Transverse colon (tissue), 4 donors: ENCODE results near the gene GOLGA8N. TPM values are rescaled to one million over a fixed set of nuclear protein-coding genes. Genes with fewer than 3 reads are reported as not detected.
"Not testable (repeated sequence)": the region's sequence is repeated elsewhere in the genome, so short reads cannot be mapped to it uniquely, and the experiment has no call there.

Experiments
- DNase-seq: peaks from one replicate; pipeline ENCODE4 v3.0.0-alpha.2; 2019
- H3K27ac ChIP-seq, 4 donors: fragments of 200-600 bp; sonication (generic); 2 replicates each; pipeline ENCODE4 v1.5.1; 2016 to 2018; ENCODE audit warnings: inconsistent platforms in 4 of 4
- H3K27me3 ChIP-seq: fragments of 200-600 bp; sonication (generic); 2 replicates; pipeline ENCODE4 v1.5.1; 2017; ENCODE audit warnings: inconsistent platforms
- H3K36me3 ChIP-seq, 4 donors: fragments of 200-600 bp; sonication (generic); 2 replicates each; pipeline ENCODE4 v1.5.1; 2017 to 2019; ENCODE audit warnings: inconsistent platforms in 4 of 4
- H3K4me1 ChIP-seq, 4 donors: fragments of 200-600 bp; sonication (generic); 2 replicates each; pipeline ENCODE4 v1.5.1; 2017 to 2020; ENCODE audit warnings: inconsistent platforms in 4 of 4
- H3K4me3 ChIP-seq, 4 donors: fragments of 200-600 bp; sonication (generic); 1 replicate in 1 of 4; 2 replicates in 3 of 4; pipeline versions ENCODE4 v1.5.1 to v1.6.1; 2017 to 2019; ENCODE audit warnings: inconsistent platforms in 4 of 4
- H3K9me3 ChIP-seq, 2 donors: fragments of 200-600 bp; sonication (generic); 2 replicates each; pipeline ENCODE4 v1.5.1; 2017 to 2019; ENCODE audit warnings: inconsistent platforms in 2 of 2
- EP300 ChIP-seq: sonication (generic); formaldehyde crosslinking; IDR thresholded peaks from one replicate; pipeline ENCODE4 v1.6.1; 2017; ENCODE audit warnings: antibody characterized with exemption, low read depth
- POLR2A ChIP-seq: fragments of 450-650 bp; IDR thresholded peaks from one replicate; pipeline ENCODE4 v1.6.1; 2016; ENCODE audit warnings: antibody characterized with exemption, mild to moderate bottlenecking, moderate library complexity
- POLR2AphosphoS5 ChIP-seq, 3 donors: sonication (generic); formaldehyde crosslinking; IDR thresholded peaks; one replicate each; pipeline ENCODE4 v1.6.1; 2016; ENCODE audit warnings: antibody characterized with exemption in 3 of 3
- WGBS, 2 donors: methylation state at CpG; one replicate each; pipeline ENCODE4 v1.1.5; 2018; ENCODE audit warnings: low coverage in 1 of 2; 5-methylcytosine and 5-hydroxymethylcytosine counted together
- in situ Hi-C, 4 donors: fragments of 200-750 bp; cut with MboI; loops; one replicate each; pipeline versions ENCODE4 v1.15.0 to v1.15.1; 2017; ENCODE audit warnings: low sequenced_read_pairs in 3 of 4, low pct_ligation_motif_present in 1 of 4, low pct_unique_long_range_greater_than_20kb in 1 of 4
- intact Hi-C: fragments of 100-400 bp; cut with DNase I; formaldehyde crosslinking; loops from one replicate; pipeline ENCODE4 v1.15.1; 2023; ENCODE audit warnings: low total_unique reads
- total RNA-seq, 4 donors: library from RNA; depleted of rRNA; stranded (reverse); fragments of >200 nt; gene quantifications; one replicate each; pipeline ENCODE4 v1.1.0, GENCODE V29; 2016
- TF ChIP-seq, protein P1 (sequence below), 5 experiments: fragments of 200-600 bp in 3 of 5; fragments of 450-650 bp in 2 of 5; sonication (generic) in 3 of 5; IDR thresholded peaks; 1 replicate in 2 of 5; 2 replicates in 3 of 5; pipeline ENCODE4 v1.5.1; 2016 to 2017; ENCODE audit warnings: antibody characterized with exemption in 5 of 5, inconsistent platforms in 3 of 5, mild to moderate bottlenecking in 2 of 5, moderate library complexity in 1 of 5

Gene GOLGA8N
- total RNA-seq, 4 donors from 2014 or later: 6.7 to 18.7 (median 9.0) TPM

DNA sequence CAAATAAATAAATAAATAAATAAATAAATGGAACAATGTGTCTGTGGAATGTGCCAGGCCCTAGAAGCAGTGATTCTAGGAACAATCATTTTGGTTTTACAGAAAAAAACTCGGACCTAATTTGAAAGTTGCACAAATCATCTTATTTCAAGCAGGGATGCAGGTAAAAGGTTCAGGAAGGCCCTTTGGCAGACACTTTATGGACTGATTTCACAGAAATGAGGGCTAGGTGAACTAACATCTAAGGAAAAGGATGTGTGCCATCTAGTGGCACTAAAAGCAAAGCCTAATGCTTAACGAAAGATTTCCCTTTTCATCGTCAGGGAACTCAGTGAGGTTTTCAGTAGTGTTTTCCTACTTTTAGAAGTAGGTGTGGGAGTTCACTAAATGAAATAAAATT lies 17.5 kb downstream of the GOLGA8N start:
- H3K4me3 ChIP-seq, in situ Hi-C loops, H3K27ac ChIP-seq, DNase-seq, intact Hi-C loops, H3K4me1 ChIP-seq, H3K36me3 ChIP-seq, H3K9me3 ChIP-seq, H3K27me3 ChIP-seq: not testable (repeated sequence)
- WGBS, 2 donors: 0% methylated on average over 1 of the region's 3 CpGs; no CpG with 5 or more reads in 1 of the 2 donors
- TF ChIP-seq, protein P1, sequence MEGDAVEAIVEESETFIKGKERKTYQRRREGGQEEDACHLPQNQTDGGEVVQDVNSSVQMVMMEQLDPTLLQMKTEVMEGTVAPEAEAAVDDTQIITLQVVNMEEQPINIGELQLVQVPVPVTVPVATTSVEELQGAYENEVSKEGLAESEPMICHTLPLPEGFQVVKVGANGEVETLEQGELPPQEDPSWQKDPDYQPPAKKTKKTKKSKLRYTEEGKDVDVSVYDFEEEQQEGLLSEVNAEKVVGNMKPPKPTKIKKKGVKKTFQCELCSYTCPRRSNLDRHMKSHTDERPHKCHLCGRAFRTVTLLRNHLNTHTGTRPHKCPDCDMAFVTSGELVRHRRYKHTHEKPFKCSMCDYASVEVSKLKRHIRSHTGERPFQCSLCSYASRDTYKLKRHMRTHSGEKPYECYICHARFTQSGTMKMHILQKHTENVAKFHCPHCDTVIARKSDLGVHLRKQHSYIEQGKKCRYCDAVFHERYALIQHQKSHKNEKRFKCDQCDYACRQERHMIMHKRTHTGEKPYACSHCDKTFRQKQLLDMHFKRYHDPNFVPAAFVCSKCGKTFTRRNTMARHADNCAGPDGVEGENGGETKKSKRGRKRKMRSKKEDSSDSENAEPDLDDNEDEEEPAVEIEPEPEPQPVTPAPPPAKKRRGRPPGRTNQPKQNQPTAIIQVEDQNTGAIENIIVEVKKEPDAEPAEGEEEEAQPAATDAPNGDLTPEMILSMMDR (IDR thresholded peaks at IDR 0.05): peak in 3 of 5 experiments; percentile 24 to 31 (median 27)

DNA sequence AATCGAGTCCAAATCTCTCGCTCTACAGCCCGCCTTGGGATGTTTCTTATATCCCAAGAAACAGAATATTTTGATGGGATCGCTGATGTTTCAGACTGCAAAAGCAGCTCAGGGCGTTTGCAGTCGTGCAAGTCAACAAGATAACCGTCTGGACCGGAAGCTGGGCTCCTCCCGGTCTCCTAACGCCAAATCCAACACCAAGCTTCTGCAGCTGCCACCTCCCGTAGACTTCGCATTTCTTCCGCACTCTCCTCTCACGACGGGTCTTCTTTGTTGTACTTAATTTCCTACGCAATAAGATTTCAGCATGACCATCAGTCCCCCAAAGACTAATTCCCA lies 21.4 kb downstream of the GOLGA8N start:
- in situ Hi-C loops, intact Hi-C loops, H3K9me3 ChIP-seq, H3K27me3 ChIP-seq, H3K36me3 ChIP-seq, H3K4me1 ChIP-seq: not testable (repeated sequence)
- H3K4me3 ChIP-seq: peak overlapping the region in 3 of 4 donors; percentile 40 to 84 (median 55)
- 4% methylated on average over 11 of the region's 16 CpGs; no CpG with 5 or more reads in 1 of the 2 donors for WGBS, 2 donors
- peak; percentile 65 for DNase-seq
- peak overlapping the region; percentile 77 to 85 (median 81) for H3K27ac ChIP-seq

DNA sequence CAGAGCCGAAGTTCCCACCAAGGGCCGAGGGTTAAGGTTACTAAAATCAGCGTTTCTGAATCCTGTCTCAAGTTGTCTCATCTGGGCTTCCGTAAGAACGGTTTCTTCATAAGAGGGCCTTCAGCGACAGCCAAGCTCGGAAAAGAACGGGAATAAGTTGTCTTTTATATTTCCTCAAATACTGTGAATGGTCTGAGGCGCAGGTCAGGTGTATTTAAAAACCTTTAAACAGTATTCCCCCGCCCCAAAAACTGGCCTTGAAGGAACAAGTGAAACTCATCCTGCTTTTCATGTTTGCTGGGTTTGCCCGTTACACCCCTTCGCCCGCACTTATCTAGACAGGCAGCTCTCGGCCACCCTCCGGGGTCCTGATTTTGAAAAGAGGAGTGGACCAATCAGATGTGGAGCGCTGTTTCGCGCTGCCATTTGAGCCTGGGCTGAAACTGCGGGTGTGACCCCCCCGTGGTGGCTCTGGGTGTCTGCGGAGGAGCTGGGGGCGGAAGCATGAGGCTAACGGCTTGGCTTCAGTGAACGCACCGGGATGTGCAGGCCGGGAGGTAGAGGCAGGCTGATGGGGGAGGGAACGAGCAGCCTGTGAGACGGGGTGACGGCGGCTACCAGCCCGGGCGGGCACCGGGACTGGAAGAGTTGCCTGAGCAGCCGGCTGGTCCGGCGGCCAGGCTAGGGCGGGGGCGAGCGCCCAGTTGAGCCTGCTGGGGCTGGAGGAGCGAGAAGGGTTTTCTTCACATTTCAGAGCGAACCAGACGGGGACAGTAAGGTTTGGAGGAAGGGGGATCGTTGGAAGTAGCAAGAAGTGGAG lies 22.0 kb downstream of the GOLGA8N start, which contains the start of gene ARHGAP11A:
ARHGAP11A (plus strand) TSS at position 454 of the 820 bp plus-strand sequence. CDS start 708 bp downstream, outside the sequence.
- in situ Hi-C loops, H3K27me3 ChIP-seq, H3K9me3 ChIP-seq, H3K36me3 ChIP-seq, H3K4me1 ChIP-seq, intact Hi-C loops: not testable (repeated sequence)
- Histone ChIP-seq H3K4me3 (peak within 1 kb of the TSS; percentile 40 to 84 (median 52)), H3K27ac (peak within 1 kb of the TSS; percentile 77 to 85 (median 81))
- peak; percentile 85 for DNase-seq
- peak in 2 of 3 donors; percentile 21 to 30 for TF ChIP-seq POLR2AphosphoS5 (IDR thresholded peaks at IDR 0.05)
- peak; percentile 20 for TF ChIP-seq POLR2A
- 0% methylated on average over 3 to 19 of the region's 43 CpGs for WGBS, 2 donors

DNA sequence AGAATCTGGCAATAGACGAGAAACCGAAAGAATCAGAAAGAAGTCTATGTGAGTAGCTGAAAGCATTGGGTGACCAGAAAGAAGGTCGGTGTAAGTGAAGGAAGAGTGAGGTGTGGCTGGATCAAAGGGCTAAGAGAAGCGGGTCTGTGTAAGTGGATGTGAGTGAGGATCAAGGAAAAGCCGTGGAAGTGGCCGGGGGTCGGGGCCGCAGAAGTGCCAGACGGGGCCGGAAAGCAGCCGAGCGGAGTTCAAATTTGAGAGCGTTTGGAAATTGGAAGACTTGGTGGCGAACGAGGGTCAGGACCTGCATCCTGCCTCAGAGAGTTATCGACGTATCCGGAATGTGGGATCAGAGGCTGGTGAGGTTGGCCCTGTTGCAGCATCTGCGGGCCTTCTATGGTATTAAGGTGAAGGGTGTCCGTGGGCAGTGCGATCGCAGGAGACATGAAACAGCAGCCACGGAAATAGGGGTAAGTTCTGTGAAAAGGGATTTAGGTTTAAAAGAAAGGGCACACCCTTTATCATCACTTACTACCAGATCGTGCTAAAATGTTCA lies 22.7 kb downstream of the GOLGA8N start:
- intact Hi-C loops, H3K36me3 ChIP-seq, in situ Hi-C loops, H3K9me3 ChIP-seq, DNase-seq, H3K27me3 ChIP-seq, H3K4me1 ChIP-seq: not testable (repeated sequence)
- 0 to 1% methylated on average over 4 to 21 of the region's 24 CpGs for WGBS, 2 donors
- peak overlapping the region; percentile 40 to 84 (median 52) for H3K4me3 ChIP-seq
- peak overlapping the region; percentile 77 to 85 (median 81) for H3K27ac ChIP-seq

DNA sequence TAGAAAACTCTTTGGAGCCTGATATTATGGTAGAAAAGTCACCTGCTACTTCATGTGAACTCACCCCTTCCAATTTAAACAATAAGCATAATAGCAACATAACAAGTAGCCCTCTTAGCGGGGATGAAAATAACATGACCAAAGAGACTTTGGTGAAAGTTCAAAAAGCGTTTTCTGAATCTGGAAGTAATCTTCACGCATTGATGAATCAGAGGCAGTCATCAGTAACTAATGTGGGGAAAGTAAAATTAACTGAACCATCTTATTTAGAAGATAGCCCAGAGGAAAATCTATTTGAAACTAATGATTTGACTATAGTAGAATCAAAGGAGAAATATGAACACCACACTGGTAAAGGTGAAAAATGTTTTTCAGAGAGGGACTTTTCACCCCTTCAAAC lies 43.2 kb downstream of the GOLGA8N start:
- no peak overlapping the region for H3K4me3 ChIP-seq
- in situ Hi-C loops: no loop called here
- H3K27me3 ChIP-seq: peaks cover under 1% of the 10 kb centered on the region
- no peaks in the 10 kb centered on the region for H3K9me3 ChIP-seq
- H3K4me1 ChIP-seq: peaks cover 0 to 2% (median 0%) of the 10 kb centered on the region in 4 donors
- peaks cover 0 to 2% (median 0%) of the 10 kb centered on the region in 4 donors for H3K36me3 ChIP-seq
- intact Hi-C loops: no loop called here
- 88 to 89% methylated on average over 3 of the region's 3 CpGs for WGBS, 2 donors
- no peak for DNase-seq
- TF ChIP-seq, protein P1 (IDR thresholded peaks at IDR 0.05): no peak
- no peak for TF ChIP-seq EP300
- TF ChIP-seq POLR2AphosphoS5 (IDR thresholded peaks at IDR 0.05): no peak
- no peak for TF ChIP-seq POLR2A
- no peak overlapping the region for H3K27ac ChIP-seq
